ENCODE data around the gene FAHD1. TPM values are rescaled to one million over a fixed set of nuclear protein-coding genes. Genes with fewer than 3 reads are reported as not detected.

The FAHD1 gene
- total and polyA plus RNA-seq, 2 experiments from 2014 or later: 76.6 to 101 TPM

GRCh38 chr16:1862394-1862793 lies 35.4 kb downstream of the FAHD1 start:
- WGBS (ENCODE audit: low lambda C conversion rate, missing lambda C conversion rate): 84% methylated on average over 9 of the region's 9 CpGs
- Histone ChIP-seq H3K79me2 (no peaks in the 10 kb centered on the region), H3K4me1 (ENCODE audit: insufficient read depth) (no peaks in the 10 kb centered on the region), H3K9me3 (ENCODE audit: low read depth) (no peaks in the 10 kb centered on the region), H3K4me3 (no peak overlapping the region), H2AFZ (no peak overlapping the region), H3K4me2 (no peak overlapping the region), H3K27ac (no peak overlapping the region), H3K27me3 (peaks cover 23% of the 10 kb centered on the region), H4K20me1 (ENCODE audit: insufficient read depth, poor library complexity, severe bottlenecking) (no peaks in the 10 kb centered on the region), H3K36me3 (replicated peaks; ENCODE audit: insufficient read depth, low read depth) (no peaks in the 10 kb centered on the region), H3K9me2 (replicated peaks; ENCODE audit: insufficient read depth) (no peaks in the 10 kb centered on the region)
- DNase-seq (ENCODE audit: low spot score): no peak
- TF ChIP-seq EZH2phosphoT487 (IDR thresholded peaks at IDR 0.05; ENCODE audit: low read depth, severe bottlenecking, unreplicated experiment) (no peak), EZH2 (IDR thresholded peaks at IDR 0.05; ENCODE audit: borderline replicate concordance) (no peak)
- TF ChIP-seq, protein P1, sequence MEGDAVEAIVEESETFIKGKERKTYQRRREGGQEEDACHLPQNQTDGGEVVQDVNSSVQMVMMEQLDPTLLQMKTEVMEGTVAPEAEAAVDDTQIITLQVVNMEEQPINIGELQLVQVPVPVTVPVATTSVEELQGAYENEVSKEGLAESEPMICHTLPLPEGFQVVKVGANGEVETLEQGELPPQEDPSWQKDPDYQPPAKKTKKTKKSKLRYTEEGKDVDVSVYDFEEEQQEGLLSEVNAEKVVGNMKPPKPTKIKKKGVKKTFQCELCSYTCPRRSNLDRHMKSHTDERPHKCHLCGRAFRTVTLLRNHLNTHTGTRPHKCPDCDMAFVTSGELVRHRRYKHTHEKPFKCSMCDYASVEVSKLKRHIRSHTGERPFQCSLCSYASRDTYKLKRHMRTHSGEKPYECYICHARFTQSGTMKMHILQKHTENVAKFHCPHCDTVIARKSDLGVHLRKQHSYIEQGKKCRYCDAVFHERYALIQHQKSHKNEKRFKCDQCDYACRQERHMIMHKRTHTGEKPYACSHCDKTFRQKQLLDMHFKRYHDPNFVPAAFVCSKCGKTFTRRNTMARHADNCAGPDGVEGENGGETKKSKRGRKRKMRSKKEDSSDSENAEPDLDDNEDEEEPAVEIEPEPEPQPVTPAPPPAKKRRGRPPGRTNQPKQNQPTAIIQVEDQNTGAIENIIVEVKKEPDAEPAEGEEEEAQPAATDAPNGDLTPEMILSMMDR (IDR thresholded peaks at IDR 0.05; ENCODE audit: poor library complexity): no peak

DNA sequence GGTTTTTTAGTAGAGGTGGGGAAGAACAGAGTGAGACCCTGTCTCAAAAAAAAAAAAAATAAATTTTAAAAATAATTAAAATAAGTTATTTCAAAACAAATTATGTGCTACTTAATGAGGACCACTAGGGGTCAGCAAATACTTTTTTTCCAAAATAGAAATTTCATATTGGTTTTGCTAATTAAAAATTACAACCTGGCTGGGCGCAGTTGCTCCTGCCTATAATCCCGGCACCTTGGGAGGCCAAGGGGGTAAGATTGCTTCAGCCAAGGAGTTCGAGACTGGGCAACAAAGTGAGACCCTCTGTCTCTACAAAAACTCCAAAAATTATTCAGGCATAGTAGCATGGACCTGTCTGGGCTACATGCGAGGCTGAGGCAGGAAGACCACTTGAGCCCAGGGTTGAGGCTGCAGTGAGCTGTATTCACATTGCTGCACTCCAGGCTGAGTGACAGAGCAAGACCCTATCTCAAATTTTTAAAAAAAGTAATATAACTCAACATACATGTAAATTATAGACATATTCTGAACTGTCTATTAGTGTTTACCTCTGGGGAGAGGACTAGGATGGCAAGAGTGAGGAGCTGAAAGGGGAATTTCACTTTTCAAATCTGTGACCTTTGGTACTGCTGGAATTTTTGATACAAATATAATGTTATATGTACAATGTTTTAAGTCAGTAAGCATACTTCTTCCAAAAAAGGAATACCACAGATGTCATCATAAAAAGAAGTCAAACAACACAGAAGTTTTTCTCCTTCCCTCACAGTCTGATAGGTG lies 36.9 kb downstream of the FAHD1 start:
- Histone ChIP-seq H3K9me2 (replicated peaks; ENCODE audit: insufficient read depth) (no peaks in the 10 kb centered on the region), H3K4me1 (ENCODE audit: insufficient read depth) (no peaks in the 10 kb centered on the region), H3K27me3 (peaks cover 16% of the 10 kb centered on the region), H4K20me1 (ENCODE audit: insufficient read depth, poor library complexity, severe bottlenecking) (no peaks in the 10 kb centered on the region), H3K9me3 (ENCODE audit: low read depth) (no peaks in the 10 kb centered on the region), H3K4me3 (no peak overlapping the region), H3K79me2 (no peaks in the 10 kb centered on the region), H2AFZ (no peak overlapping the region), H3K36me3 (replicated peaks; ENCODE audit: insufficient read depth, low read depth) (no peaks in the 10 kb centered on the region), H3K27ac (no peak overlapping the region), H3K4me2 (no peak overlapping the region)
- WGBS (ENCODE audit: low lambda C conversion rate, missing lambda C conversion rate): 26% methylated on average over 4 of the region's 4 CpGs
- DNase-seq (ENCODE audit: low spot score): peak; percentile 50
- TF ChIP-seq EZH2 (IDR thresholded peaks at IDR 0.05; ENCODE audit: borderline replicate concordance): no peak
- TF ChIP-seq, protein P1 (IDR thresholded peaks at IDR 0.05; ENCODE audit: poor library complexity): peak; percentile 71

- Histone ChIP-seq H4K20me1 (ENCODE audit: insufficient read depth, poor library complexity, severe bottlenecking) (no peaks in the 10 kb centered on the region), H3K27ac (no peak overlapping the region), H3K9me2 (replicated peaks; ENCODE audit: insufficient read depth) (no peaks in the 10 kb centered on the region), H3K9me3 (ENCODE audit: low read depth) (no peaks in the 10 kb centered on the region), H2AFZ (no peak overlapping the region), H3K4me2 (no peak overlapping the region), H3K27me3 (peaks cover 11% of the 10 kb centered on the region), H3K36me3 (replicated peaks; ENCODE audit: insufficient read depth, low read depth) (no peaks in the 10 kb centered on the region), H3K4me1 (ENCODE audit: insufficient read depth) (no peaks in the 10 kb centered on the region), H3K4me3 (no peak overlapping the region), H3K79me2 (no peaks in the 10 kb centered on the region)
- WGBS (ENCODE audit: low lambda C conversion rate, missing lambda C conversion rate): 62% methylated on average over 6 of the region's 6 CpGs
- no peak for DNase-seq (ENCODE audit: low spot score)
- TF ChIP-seq, protein P1 (IDR thresholded peaks at IDR 0.05; ENCODE audit: poor library complexity): no peak
Measured at GRCh38 chr16:1865902-1866690, 39.1 kb downstream of the FAHD1 start.
